ENCODE data around the gene TTBK2.
"Not testable (repeated sequence)": the region's sequence is repeated elsewhere in the genome, so short reads cannot be mapped to it uniquely, and the experiment has no call there.

The TTBK2 gene

DNA sequence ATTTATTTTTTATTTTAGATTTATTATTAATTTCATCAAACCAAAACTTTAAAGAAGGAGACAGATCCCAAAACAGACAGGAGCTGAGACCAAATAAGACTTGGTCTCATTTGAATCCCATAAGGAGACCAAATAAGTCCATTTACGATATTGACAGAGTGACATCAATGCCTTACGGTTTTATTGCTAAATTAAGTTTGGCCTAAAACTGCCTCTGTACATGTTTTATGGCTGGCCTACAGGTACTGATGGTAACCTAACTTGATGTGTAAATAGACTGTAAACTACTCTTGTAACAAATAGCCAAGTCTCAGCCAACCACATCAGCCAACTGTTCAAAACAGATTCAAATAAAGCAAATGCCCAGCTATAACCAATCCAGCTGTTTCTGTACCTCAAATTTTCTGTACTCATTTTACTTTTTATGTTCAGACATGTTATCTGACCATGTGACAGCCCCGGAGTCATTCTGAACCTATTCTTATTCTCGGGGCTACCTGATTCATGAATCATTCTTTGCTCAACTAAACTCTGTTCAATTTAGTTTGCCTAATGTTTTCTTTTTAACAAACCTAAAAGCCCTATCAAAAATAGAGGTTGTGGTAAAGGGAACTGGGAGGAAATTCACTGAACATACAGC lies 94.2 kb downstream of the TTBK2 start:
- DNase-seq (ENCODE audit: low read depth, low spot score): no peak

- DNase-seq (ENCODE audit: low read depth, low spot score): no peak
Observed at GRCh38 chr15:42825599-42825998, 95.0 kb downstream of the TTBK2 start.

DNA sequence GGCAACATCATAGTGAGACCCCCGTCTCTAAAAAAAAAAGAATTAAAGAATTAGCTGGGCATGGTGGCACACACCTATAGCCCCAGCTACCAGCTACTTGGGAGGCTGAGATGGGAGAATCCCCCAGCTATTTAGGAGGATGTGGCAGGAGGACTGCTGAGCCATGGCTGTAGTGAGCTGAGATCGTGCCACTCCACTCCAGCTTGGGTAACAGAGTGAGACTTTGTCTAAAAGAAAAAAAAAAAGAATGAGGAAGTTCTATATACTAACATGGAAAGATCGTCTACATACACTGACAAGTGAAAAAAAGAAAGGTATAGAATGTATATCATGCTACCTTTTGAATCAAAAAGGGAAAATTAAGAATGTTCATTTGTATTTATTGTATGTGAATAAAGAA lies 99.8 kb downstream of the TTBK2 start:
- no peak for DNase-seq (ENCODE audit: low read depth, low spot score)

DNA sequence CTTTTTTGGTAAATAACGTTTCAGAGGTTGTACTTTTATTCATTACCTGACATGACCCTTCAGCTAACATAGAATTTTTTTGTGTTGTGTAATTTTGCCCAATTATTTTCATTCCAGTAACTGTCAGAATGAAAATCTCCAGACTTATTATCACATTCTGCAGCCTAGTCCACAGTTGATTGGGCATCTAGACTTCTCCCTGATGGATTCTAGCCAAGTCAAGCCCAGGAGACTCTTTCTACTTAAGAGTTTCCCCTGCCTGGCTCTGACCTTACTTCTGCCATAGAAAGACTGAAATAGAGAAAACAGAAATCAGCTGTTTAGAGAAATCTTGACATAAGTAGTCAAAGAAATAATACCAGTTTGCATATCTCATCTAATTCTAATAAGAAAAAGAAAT lies 100.8 kb downstream of the TTBK2 start:
- no peak for DNase-seq (ENCODE audit: low read depth, low spot score)

DNA sequence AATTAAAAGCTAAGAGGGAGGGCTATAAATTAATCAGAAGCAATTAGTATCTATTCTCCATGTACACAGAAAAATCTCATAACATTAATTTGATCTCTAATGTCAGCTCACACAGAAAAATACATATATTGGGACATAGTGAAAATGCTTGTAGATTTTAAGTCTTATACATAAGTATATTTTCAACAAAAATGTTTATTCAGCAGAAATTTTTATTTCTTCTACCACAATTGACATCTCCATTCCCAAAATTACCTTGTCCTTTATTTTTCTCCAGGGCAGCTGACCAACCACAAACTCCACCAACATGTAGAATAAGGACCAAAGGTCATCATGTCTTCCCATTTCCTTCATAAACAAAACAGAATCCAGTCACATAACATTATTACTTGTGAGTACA lies 109.1 kb downstream of the TTBK2 start:
- DNase-seq (ENCODE audit: low read depth, low spot score): no peak

DNA sequence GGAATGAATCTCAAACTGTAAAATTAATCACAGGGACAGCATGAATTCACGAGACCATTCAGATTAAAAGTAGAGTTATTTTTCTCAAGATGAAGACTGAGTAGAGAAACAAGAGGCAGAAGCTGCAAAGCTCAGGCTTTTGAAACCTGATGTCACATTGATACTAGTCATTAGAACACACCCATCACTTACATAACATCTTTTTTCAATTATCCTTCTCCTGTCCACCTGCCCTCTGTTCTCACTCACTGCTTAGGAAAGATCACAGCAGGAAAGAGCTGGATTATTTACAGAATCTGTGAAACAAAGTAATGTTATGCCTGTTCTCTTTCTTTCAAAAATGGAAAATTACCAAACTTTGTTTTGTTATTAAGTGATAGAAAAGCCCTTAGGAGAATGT lies 111.7 kb downstream of the TTBK2 start:
- DNase-seq (ENCODE audit: low read depth, low spot score): no peak

- DNase-seq (ENCODE audit: low read depth, low spot score): no peak
Observed at GRCh38 chr15:42805266-42805665, 115.3 kb downstream of the TTBK2 start.

DNA sequence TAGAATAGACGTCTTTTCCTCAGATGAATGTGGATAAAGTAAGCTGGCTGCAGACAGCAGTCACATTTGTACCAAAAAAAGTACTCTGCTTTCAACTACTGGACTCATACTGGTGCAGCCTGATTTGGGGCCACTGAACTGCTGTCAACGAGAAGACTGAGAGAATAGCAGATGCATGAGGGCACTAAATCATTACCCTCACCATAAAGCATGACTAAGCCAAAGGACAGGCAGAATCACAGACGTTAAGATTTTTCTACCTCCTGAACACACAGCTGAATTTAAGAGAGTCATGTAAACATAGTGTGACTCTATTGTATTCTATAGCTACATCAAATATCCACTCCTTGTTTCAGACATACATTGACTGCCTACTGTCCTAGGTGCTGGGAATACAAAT lies 115.8 kb downstream of the TTBK2 start:
- DNase-seq (ENCODE audit: low read depth, low spot score): no peak

DNA sequence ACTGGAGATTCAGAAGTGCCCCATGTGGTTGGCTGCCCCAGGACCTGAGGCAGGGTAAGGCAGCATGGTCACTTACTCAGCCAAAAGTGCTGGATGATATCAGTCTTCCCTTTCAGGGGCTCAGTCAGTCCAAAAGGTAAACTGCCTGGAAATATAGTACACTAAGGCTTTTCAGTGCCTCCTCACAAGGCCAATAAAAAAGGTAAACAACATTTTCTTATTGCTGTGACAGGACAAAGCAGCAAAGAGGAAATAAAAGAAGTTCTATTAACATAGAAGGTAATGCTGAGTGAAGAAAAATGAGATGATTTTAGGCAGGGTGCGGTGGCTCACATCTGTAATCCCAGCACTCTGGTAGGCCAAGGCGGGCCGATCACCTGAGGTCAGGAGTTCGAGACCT lies 117.1 kb downstream of the TTBK2 start:
- DNase-seq (ENCODE audit: low read depth, low spot score): no peak

DNA sequence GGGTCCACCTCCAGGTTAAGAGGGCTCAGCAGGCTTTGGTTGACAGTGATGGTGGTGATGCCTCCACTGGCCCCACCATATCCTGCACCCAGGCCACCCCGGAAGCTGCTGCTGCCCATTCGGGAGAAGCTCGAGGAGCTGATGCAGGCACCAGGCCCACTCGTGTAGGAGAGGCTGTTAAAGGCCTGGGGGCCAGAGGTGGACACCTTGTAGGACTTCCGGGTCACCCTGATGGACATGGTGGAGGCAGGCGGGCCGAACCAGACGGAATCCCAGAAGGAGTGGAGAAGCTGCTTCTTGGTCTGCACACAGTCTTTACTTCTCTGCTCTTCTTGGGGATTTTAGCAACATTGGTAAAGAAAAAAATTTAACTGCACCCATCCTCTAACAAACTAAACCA lies 118.4 kb downstream of the TTBK2 start:
- DNase-seq (ENCODE audit: low read depth, low spot score): no peak

DNA sequence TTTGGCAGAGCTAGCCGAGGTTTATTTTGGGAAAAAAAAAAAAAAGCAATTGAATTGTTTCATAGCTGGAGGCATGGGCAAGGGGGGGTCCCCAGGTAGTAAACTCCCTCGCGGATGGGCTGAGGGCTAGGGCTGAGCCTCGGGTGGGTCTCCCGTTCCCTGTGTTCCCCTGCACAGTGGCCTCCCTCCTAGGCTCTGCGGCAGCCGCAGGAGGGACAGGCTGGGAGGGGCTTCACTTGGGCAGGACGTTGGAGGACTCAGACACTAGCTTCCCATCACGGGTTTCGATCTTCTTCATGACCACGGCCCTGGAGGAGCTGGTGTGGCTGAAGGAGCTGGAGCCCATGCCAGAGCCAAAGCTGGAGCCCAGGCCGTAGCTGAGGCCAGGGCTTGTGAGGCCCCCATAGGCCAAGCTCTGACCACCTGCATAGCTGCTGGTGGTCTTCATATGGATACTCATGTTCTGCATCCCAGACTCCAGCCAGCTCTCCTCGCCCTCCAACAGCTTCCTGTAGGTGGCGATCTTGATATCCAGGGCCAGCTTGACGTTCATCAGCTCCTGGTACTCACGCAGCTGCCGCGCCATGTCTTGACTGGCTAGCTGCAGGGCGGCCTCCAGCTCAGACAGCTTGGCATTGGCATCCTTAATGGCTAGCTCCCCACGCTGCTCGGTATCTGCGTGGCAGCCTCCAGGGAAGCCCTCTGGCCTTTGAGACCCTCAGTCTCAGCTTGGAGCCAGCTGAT lies 119.7 kb downstream of the TTBK2 start:
- DNase-seq (ENCODE audit: low read depth, low spot score): no peak

- DNase-seq (ENCODE audit: low read depth, low spot score): no peak
Observed at GRCh38 chr15:42798802-42799201, 121.8 kb downstream of the TTBK2 start.

DNA sequence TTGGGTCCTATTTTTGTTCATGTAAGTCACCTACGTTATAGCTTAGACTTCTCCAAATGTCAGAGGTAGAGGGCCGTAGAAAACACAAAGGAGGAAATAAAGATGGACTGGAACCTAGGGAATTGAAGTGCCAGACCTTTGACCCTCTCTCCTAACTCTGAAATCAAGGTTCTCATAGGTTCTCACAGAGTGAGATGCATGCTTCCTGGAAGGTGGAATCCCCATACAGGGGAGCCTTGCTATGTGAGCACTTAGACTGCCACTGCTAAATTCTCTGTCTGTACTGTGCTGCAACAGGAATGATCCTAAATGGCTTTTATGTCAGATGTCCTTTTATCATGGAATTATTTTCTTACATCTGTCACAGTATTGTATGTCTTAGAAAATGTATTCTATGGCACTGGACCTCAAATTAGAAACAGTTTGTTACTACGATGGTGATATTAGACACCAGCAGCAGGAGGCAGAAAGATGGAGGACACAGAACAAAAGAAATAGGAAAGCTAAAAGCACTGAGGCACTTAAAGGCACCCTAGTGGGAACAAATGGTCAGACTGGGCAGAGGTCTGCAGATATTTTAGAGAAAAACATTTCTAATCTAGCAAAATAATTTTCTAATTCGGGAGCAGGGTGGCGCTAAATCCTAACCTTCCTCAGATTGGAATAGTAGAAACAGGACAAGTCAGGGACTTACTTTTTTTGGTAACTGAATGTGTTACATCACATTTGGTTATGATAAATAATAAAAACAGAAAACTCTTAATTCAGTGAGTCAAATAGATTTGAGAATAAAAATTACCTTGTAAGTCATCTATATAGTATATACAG lies 123.4 kb downstream of the TTBK2 start:
- DNase-seq (ENCODE audit: low read depth, low spot score): no peak

- no peak for DNase-seq (ENCODE audit: low read depth, low spot score)
Observed at GRCh38 chr15:42788725-42789124, 131.9 kb downstream of the TTBK2 start.

GRCh38 chr15:42786978-42787377 lies 133.6 kb downstream of the TTBK2 start:
- DNase-seq (ENCODE audit: low read depth, low spot score): no peak

GRCh38 chr15:42785569-42785968 lies 135.0 kb downstream of the TTBK2 start:
- no peak for DNase-seq (ENCODE audit: low read depth, low spot score)

GRCh38 chr15:42784705-42785104 lies 135.9 kb downstream of the TTBK2 start:
- DNase-seq (ENCODE audit: low read depth, low spot score): no peak

- no peak for DNase-seq (ENCODE audit: low read depth, low spot score)
Observed at GRCh38 chr15:42782716-42783115, 137.9 kb downstream of the TTBK2 start.

DNA sequence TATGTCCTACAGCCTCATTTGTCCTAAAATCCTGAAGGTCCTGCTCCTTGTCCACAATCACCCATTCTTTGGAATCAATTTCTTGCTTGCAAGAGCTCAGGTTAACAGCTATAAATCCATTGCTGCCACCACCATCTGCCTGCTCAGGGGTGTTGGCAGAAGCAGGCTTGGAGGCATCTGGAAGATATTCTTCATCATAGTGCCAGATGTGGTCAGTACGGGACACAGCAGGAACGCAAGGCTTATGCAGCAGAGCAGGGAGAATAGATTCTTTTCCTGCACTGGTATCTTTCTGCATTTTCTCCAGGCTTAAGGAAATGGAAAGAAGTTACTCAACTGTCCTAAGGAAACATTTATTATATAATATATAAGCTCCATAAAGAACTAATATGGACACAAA lies 145.2 kb downstream of the TTBK2 start:
- DNase-seq (ENCODE audit: low read depth, low spot score): no peak

- no peak for DNase-seq (ENCODE audit: low read depth, low spot score)
Observed at GRCh38 chr15:42772901-42773300, 147.7 kb downstream of the TTBK2 start.

DNA sequence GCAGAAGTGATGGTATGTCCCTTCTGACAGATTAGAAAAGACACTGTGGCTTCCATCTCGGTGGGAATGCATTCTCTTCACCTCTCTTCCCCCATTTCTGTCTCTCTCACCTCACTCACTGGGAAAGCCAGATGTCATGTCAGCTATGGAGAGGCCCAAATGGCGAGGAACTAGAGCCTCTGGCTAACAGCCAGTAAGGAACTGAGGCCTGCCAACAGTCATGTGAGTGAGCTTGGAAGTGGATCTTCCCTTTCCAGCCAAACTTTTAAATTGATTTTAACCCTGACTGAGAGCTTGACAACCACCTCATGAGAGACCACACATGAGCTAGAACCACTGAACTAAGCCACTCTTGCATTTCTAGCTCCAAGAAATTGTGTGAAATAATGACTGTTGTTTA lies 148.4 kb downstream of the TTBK2 start:
- no peak for DNase-seq (ENCODE audit: low read depth, low spot score)

DNA sequence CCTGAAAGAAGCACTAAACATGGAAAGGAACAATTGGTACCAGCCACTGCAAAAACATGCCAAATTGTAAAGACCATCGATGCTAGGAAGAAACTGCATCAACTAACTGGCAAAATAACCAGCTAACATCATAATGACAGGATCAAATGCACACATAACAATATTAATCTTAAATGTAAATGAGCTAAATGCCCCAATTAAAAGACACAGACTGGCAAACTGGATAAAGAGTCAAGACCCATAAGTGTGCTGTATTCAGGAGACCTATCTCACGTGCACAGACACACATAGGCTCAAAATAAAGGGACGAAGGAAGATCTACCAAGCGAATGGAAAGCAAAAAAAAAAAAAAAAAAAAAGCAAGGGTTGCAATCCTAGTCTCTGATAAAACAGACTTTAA lies 154.5 kb downstream of the TTBK2 start:
- DNase-seq (ENCODE audit: low read depth, low spot score): not testable (repeated sequence)
